ENCODE results near the gene PLEKHD1. TPM values are rescaled to one million over a fixed set of nuclear protein-coding genes. Genes with fewer than 3 reads are reported as not detected.

Gene PLEKHD1
- total RNA-seq, 1 experiment from 2014 or later: not detected

DNA sequence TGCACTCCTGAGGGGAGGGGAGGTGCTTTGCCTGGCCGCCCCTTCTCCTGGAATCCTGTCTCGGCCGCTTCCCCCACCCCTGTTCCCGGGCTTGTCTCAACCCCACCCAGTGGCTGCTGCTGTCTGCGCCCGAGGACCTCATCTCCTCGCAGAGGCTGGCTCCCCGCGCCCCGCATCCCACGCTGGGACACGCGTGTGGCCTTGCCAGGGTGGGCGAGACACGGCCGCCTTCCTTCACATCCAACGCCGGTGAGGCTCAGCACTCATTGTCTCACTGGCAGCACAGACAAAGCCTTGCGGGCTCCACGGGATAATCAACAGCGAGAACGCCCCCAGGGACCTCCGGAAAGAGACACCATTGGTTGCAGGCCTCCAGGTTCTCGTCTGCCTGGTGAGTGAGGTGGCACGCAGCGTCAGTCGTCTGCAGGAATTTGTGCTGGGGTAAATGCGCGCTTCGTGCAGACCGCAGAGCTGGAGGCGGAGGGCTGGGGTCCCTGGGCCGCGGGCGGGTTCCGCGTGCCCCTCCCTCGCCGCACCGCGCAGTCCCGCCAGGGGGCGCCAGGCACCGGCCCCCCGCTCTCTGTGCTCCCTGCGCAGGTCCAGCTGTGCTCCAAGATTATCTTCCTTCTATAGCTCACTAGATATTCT is 63.3 kb downstream of the PLEKHD1 start:
- no peak for DNase-seq (ENCODE audit: low read depth)

DNA sequence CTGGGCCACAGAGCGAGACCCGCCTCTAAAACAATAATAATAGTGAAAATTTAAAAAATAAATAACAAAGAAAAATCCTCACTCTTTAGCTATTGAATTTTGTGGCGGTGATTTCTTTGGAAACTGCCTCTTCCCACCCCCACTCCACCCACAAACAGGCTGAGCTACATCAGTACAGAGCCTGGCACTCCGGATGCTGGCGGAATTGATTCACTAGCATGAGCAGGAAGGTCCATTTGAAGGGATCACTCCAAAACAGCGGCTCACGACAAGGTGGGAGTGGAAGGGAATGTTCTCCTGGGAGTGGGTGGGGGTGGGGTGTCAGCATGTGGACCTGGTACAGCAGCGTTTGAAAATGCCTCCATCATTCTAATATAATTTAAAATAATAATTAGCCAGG is 64.0 kb downstream of the PLEKHD1 start:
- no peak for DNase-seq (ENCODE audit: low read depth)

DNA sequence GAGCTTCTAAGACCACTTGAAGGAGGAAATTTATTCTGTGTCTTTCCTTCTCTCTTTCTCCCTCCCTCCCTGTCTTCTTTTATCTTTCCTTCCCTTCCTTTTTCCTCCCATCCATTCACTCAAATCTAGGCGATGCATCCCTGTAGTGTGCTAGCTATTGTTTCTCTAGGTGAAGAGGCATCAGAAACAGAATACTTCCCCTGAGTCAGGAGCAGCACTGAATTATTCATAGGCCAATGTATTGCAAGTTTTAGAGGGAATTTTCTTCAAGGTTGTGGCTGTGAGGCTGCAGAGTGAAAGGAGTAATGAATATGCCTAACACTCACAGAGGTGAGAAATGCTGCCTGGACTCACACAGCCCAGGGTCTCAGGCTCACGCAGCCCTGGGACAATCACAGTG is 67.0 kb downstream of the PLEKHD1 start:
- no peak for DNase-seq (ENCODE audit: low read depth)

DNA sequence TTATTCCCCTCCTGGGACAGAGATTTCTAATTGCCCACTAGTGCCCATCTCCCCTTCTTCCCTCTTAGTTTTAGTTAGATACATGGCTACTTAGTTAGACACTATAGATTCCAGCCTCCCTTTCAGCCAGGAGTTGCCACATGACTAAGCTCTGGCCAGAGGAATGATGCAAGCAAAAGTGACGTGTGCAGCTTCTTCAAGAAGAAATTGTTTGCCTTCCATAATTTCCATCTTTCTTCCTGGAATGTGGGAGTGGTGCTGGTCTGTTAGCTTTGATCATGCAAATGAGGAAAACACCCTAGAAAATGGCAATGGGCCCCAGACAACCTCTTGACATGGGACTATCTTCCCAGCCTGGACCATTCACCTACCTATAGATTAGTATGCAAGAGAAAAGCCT is 68.7 kb downstream of the PLEKHD1 start:
- DNase-seq (ENCODE audit: low read depth): peak; percentile 18

DNA sequence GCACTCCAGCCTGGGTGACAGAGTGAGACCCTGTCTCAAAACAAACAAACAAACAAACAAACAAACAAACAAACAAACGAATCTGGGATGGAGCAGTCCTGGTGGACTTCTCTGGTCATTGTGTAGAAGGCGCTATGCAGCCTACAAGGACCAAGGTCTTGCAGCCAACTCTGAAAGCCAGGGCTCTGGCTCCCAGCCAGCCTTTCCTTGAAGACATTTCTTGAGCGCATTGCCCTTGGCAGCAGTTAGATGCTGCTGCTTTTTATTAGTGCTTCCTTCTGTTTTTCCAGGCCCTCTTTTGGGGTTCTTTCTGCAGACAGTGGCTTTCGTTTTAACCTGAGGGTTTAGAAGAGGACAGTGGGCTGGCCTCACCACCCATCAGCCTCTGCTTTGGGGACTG is 70.0 kb downstream of the PLEKHD1 start:
- DNase-seq (ENCODE audit: low read depth): no peak

DNA sequence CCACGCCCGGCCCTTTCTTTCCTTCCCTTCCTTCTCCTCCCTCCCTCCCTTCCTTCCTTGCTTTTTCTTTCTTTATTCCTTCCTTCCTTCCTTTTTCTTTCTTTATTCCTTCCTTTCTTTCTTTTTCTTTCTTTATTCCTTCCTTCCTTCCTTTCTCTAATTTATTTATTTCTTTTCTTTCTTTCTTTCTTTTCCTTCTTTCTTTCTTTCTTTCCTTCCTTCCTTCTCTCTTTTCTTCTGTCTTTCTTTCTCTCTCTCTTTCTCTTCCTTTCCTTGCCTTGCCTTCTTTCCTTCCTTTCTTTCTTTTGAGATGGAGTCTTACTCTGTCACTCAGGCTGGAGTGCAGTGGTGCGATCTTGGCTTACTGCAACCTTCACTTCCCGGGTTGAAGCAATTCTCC is 74.2 kb downstream of the PLEKHD1 start:
- no peak for DNase-seq (ENCODE audit: low read depth)

DNA sequence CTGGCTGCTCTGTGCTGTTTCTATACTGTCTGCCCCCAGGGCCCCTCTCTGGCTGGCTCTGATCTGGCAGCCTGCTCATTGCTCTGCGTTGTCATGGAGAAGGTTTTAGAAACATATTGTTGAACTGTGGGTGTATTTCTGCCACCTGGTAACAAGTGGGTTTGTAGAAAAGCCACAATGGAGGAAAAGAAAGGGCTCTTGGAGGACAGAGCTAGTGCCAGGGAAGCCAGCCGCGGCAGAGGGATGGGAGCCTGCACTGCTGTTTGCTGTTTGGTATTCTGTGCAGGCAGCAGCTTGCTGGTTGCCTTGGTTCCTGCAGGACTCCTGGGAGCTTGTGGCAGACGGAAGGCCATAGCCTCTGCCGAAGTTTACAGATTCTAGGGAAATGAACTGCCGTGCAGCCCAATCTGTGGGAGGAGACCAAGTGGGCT is 75.1 kb downstream of the PLEKHD1 start:
- no peak for DNase-seq (ENCODE audit: low read depth)

DNA sequence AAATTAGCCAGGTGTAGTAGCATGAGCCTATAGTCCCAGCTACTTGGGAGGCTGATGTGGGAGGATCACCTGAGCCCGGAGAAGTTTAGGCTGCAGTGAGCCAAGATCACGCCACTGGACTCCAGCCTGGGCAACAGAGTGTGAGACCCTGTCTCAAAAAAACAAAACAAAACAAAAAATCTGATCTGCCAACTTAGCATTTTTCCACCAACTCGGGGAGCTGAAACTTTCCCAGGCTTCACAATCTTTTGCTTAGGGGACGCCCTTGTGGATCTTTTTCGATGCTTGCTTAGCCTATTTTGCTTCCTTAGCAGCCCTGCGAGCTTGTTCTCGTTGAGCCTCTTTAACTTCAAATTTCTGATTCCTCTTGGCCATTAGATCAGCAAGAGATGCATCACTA is 76.3 kb downstream of the PLEKHD1 start:
- no peak for DNase-seq (ENCODE audit: low read depth)

DNA sequence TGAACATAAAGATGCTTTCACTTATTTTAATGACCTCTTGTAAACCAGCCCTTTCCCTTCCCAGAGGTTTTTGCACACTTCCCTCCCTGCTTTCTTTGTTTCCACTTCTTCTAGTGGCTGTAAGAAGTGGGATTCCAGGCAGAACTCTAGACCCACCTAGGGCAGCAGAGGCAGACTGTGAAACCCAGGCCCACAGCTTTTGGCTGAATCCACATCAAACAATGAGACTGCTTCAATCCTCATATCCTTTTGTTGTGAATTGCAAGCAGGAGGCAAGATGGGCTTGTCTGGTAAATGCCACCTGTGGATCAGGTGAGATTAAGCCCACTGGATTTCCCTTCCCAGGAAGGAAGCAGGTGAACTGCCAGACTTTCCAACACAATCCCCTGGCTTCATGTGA is 77.4 kb downstream of the PLEKHD1 start:
- no peak for DNase-seq (ENCODE audit: low read depth)

DNA sequence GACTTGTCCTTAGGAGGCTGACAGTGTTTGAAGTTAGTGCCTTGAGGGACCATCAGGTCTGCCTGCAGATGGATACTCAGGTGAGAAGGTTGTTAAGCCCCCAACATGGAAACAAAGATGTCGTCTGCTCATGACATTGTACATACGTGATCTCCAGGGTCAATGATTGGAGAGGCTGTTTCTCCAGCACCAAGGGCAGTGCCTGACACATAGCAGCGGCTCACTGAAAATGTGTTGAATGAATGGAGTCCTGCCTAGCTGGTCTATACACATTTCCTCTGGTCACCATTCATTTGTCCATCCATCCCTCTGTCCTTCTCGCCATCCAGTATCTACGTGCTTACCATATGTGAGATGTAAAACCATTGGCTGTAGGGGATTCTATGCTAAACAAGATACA is 83.0 kb downstream of the PLEKHD1 start:
- DNase-seq (ENCODE audit: low read depth): no peak

DNA sequence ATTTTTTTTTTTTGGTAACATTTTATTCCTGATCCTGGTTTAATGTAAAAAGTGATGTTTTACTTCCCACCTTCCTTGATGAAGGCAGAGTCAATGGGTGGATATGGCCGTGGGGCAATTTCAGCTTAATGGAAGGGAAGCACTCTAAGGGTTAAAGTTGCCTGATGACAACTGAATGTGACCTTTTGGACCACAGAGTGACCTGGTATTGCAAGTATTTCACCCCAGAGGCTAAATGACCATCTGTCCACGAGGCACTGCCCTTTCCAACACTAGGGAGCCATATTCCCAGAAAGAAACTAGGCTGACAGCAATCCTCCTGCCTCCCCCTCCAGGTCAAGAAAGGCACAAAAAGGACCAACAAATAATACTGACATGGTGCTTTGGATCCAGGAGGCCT is 85.3 kb downstream of the PLEKHD1 start:
- no peak for DNase-seq (ENCODE audit: low read depth)

DNA sequence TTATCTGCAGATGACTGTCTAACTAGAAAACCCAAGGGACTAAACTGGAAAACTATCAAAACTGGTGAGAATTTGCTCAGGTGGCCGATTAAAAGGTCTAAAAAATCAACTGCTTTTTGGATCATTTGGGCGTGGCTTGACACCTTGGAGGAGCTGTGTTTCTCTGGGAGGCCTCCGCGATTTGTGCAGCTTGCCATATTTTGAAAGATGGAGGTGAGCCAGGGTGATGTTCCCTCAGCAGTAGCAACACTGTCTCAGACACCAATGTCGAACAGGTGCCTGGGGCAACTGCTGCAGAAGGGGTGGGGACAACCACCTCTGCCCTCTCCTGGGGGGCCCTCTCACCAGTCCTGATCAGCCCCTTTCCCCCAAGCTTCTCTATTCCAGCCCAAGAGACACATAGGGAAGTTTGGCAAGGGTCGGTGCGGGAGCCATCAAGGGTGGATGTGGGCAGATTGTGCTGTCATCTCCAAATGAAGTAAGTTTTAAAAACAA is 86.4 kb downstream of the PLEKHD1 start:
- DNase-seq (ENCODE audit: low read depth): no peak

DNA sequence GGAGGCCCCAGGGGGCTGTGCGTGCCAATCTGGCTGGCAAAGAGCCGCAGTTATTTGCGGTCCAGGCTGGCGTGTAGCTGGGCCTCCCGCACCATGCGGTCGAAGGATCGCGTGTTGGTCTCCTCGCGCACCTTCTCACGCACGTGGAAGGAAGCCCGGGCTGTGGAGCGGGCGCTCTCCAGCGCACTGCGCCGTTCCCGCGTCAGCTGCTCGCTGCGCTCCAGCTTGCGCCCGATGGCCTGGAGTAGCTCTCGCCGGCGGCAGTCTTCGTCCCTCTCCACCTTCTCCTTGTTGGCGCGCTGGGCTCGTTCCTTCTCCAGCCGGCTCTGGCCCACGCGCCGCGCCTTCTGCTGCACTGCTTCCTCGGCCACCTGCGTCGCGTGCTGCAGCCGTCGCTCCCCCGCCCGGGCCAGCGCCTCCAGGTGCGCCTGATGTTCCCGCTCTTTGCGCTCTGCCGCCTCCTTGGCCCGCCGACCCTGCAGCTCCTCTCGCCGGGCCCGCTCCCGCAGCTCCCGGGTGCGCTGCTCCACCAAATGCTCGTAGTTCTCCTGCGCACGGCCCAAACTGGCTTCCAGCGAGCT is 87.0 kb downstream of the PLEKHD1 start:
- DNase-seq (ENCODE audit: low read depth): no peak

DNA sequence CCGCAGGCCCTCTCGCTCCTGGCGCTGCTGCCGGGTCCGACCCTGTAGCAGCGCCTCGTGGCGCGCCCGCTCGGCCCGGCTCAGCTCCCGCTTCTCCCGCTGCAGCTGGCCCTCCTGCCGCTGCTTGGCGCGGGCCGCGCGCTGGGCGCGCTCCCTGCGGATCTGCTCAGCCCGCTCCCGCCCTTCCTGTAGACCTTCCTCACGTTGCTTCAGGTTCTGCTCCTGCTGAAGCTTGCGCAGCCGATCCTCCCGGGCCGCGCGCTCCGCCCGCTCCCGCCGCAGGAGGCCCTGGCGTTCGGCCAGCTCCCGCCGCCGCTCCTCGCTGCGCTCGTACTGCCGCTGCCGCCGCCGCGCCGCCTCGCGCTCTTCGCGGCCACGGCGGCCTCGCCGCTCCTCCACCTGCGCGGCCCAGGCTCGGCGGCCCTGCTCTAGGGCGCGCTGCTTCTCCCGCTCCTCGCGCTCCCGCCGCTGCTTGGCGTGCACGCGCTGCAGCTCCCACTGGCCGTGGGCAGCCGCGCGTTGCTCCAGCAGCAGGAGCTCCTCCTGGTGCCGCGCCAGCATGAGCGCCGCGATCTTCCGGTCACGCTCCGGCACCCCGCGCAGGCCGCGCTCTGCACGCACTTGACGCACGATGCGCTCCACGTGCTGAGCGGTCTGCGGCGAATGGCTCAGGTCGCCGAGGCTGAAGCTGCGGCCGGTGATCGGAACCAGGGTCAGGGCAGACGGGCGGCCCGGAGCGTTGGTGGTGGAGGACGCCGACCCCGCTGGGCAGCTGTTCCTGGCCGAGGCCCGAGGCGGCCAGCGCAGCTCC is 87.7 kb downstream of the PLEKHD1 start:
- DNase-seq (ENCODE audit: low read depth): no peak

DNA sequence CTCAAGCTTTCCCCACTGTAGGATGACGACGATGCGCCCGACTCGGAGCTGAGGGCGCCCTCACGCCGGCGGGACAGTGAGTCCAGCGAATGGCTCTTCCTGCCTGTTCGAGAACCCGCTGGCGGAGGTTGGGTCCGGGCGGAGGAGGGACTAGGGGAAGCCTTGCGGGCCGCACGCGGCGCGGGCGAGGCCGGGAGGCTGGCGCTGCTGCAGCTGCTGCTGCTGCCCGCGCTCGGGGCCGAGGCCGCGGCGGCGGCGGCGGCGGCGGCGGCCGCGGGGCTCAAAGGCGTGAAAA is 88.3 kb downstream of the PLEKHD1 start:
- no peak for DNase-seq (ENCODE audit: low read depth)

DNA sequence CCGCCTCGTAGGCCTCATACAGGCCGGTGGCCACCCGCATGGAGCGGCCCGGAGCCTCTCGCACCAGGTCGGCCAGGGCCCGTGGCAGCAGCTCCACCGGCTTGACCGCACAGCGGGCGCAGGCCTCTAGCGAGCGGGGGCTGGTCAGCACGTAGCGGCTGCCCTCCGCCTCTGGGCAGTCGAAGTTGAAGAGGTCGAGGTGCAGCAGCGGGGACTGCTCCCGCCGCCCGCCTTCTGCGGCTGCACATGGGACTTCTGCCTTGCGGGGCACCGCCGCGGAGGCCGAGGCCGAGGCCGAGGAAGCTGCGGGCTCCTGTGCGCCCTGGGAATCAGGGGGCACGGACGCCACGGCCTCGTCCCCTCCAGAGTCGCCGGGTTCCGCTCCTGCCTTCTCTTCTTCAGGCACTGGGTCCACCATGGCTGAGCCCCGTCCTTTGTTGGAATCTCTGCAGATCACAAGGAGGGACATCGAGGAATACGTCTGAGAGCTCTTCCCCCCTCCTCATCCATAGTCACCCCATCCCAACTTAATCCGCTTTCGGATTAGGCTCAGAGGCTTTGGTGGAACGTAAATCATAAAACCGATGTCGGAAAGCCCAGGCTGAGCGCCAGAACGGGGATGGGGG is 88.8 kb downstream of the PLEKHD1 start:
- no peak for DNase-seq (ENCODE audit: low read depth)

DNA sequence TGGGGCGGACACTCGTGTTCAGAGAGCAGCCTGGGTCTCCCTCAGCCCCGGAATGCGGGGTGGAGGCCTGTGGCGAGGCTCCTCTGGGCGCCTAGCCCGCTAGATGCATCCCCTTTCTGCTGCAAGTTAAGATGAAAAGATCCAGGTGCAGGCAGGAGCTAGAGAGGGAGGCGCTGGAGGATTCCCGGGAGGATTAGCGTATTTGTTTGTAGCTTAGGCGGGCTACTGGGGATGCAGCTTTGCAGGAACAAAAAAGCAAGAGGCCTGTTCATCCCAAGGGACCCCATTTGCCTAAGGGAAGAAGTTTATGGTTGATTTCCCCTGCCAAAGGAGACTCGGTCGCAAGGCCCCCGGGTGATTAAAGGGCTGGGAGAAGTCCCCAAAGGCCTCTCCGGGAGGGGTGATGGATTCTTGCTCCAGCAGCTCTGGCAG is 89.3 kb downstream of the PLEKHD1 start:
- no peak for DNase-seq (ENCODE audit: low read depth)

DNA sequence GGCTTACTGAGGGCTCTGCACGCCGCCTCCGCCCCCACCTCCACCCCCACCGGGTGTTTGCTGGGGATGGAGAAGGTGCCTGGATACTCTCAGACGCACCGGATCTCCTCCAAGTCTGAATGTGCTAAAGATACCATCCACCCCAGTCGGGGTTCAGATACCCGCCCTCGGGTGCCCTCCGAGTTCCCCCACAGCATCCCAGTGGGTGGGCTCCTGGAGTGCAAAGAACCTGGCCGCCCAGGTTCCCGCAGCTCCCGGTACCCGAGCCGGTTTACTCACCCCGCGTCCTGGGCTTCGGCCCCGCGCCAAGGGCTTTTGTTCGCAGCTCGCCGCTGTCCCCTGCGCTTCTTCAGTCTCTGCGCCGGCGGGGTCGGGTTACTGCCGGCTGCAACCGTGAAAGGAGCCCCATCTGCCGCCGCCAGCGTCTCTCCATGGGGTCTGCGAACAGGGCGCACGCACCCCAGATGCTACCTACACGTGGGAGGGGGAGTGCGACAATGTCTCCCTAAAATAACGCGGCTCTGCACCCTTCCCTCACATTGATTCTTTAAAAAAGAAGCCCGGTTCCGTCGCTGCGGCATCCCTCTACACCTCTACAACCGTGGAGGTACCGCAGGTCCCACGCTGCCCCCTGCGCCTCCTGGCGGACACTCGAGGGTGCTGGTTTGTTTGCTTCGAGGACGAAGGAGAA is 89.9 kb downstream of the PLEKHD1 start, which contains the start of gene CCDC177:
CCDC177 (minus strand) TSS at position 609 of the 691 bp plus-strand sequence. CDS start 1,249 bp downstream, outside the sequence.
- DNase-seq (ENCODE audit: low read depth): peak; percentile 48

DNA sequence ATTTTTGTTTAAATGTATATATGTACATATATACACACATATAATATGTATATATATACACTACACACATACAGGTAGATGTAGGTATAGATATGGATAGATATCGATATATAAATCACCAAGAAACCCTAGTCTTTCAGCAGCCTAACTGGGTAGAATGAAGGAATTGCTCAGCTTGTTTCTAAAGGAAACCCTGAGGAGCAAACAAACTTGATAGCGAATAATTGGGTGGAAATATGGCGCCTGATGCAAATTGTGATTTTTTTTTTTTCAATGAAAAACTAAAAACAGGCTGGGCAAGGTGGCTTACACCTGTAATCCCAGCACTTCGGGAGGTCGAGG is 90.4 kb downstream of the PLEKHD1 start:
- no peak for DNase-seq (ENCODE audit: low read depth)

DNA sequence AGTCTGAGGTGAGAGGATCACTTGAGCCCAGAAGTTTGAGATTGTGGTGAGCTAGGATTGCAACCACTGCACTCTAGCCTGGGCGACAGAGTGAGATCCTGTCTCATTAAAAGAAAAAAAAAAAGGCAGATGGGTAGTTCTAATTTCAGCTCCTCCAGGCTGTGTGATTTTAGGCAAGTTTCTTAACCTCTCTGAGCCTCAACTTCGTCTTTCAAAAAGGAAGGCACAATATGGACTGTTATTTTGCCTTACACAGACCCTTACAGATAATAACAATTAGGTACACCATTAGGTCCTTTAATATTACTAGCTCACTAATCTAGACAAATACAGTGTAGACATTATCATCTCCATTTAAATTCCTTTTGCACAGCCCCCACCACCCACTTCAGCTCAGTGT is 94.9 kb downstream of the PLEKHD1 start:
- no peak for DNase-seq (ENCODE audit: low read depth)

DNA sequence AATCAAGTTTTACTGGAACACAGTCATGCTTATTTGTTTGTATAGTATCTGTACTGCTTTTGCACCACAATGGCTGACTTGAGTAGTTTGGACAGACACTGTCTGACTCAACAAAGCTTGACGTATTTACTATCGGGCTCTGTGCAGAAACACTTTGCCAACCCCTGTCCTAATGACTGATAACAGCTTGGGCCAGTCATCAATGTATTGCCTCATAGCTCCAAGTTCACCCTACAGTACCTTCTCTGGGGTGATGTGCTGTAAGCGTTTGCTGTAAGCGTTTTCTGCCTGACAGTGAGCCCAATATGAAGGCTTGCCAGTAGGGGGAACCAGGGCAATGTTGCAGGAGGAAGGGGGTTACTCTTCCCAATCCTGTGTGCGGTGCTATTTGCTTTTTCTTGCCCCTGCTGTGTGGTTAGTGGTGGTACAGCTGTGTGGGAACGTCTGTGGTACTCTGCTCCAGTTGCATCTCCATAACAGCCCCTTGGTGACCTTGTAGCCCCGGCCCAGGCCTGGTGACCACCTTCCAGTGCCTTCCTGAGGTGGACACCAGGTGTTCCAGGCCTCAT is 95.6 kb downstream of the PLEKHD1 start:
- DNase-seq (ENCODE audit: low read depth): peak; percentile 52

Measured in M059J (cell line).